Keratinocyte (primary cell): ENCODE measurements around the gene C9orf50. TPM values are rescaled to one million over a fixed set of nuclear protein-coding genes. Genes with fewer than 3 reads are reported as not detected.

Source experiments
- DNase-seq: peaks from one replicate; pipeline ENCODE4 v3.0.0-alpha.2; 2011; ENCODE audit warnings: low read depth, missing footprints, low spot score
- FAIRE-seq: peaks from 2 replicates; lab custom pipeline; 2011; peaks lifted over from hg19 to GRCh38; lab: Jason Lieb, UNC
- H2AFZ ChIP-seq: 2 replicates; pipeline ENCODE4 v1.6.0; 2012; ENCODE audit warnings: low read length, control low read depth, inconsistent platforms; ENCODE audit not compliant: control insufficient read depth
- H3K27ac ChIP-seq: 2 replicates; pipeline ENCODE4 v1.5.1; 2011; ENCODE audit warnings: low read length; ENCODE audit not compliant: control insufficient read depth, insufficient read depth
- H3K27me3 ChIP-seq: 3 replicates; pipeline ENCODE4 v1.6.0; 2011; ENCODE audit warnings: low read length; ENCODE audit not compliant: control insufficient read depth, insufficient read depth; ENCODE audit errors: extremely low read depth
- H3K36me3 ChIP-seq, 2 experiments: 2 replicates in 1 of 2; 3 replicates in 1 of 2; pipeline ENCODE4 v1.5.1; 2011; ENCODE audit warnings: low read length in 2 of 2, mild to moderate bottlenecking in 1 of 2; ENCODE audit not compliant: control insufficient read depth in 2 of 2, insufficient read depth in 2 of 2; ENCODE audit errors: extremely low read depth in 1 of 2
- H3K4me1 ChIP-seq: 3 replicates; pipeline ENCODE4 v1.5.1; 2011; ENCODE audit warnings: low read length; ENCODE audit not compliant: control insufficient read depth, insufficient read depth; ENCODE audit errors: extremely low read depth
- H3K4me2 ChIP-seq: 3 replicates; pipeline ENCODE4 v1.6.0; 2011; ENCODE audit warnings: low read depth, low read length; ENCODE audit not compliant: control insufficient read depth, insufficient read depth; ENCODE audit errors: extremely low read depth
- H3K4me3 ChIP-seq, 3 experiments: fragments of 200-600 bp in 1 of 3; sonication (generic) in 1 of 3; 2 replicates in 2 of 3; 3 replicates in 1 of 3; pipeline ENCODE4 v1.5.1; 2011 to 2016; ENCODE audit warnings: low read length in 3 of 3, mild to moderate bottlenecking in 3 of 3, control low read depth in 2 of 3, inconsistent platforms in 1 of 3, low read depth in 1 of 3, mixed read lengths in 1 of 3, mixed run types in 1 of 3, moderate library complexity in 1 of 3; ENCODE audit not compliant: control insufficient read depth in 2 of 3, insufficient read depth in 2 of 3; ENCODE audit errors: extremely low read depth in 1 of 3
- H3K79me2 ChIP-seq: 2 replicates; pipeline ENCODE4 v1.6.0; 2012; ENCODE audit warnings: low read length; ENCODE audit not compliant: control insufficient read depth, insufficient read depth
- H3K9ac ChIP-seq: 3 replicates; pipeline ENCODE4 v1.6.0; 2011; ENCODE audit warnings: low read length; ENCODE audit not compliant: control insufficient read depth, insufficient read depth; ENCODE audit errors: extremely low read depth
- H3K9me1 ChIP-seq: 3 replicates; pipeline ENCODE4 v1.6.0; 2011; ENCODE audit warnings: low read length; ENCODE audit not compliant: control insufficient read depth, insufficient read depth; ENCODE audit errors: extremely low read depth
- H3K9me3 ChIP-seq: 2 replicates; pipeline ENCODE4 v1.5.1; 2012; ENCODE audit warnings: low read depth, low read length; ENCODE audit not compliant: control insufficient read depth
- H4K20me1 ChIP-seq: 3 replicates; pipeline ENCODE4 v1.6.0; 2011; ENCODE audit warnings: low read length; ENCODE audit not compliant: control insufficient read depth, insufficient read depth; ENCODE audit errors: extremely low read depth
- CTCF ChIP-seq, 3 experiments: IDR thresholded peaks in 1 of 3; conservative IDR thresholded peaks in 1 of 3; optimal IDR thresholded peaks in 1 of 3; 2 replicates in 2 of 3; 3 replicates in 1 of 3; pipeline versions ENCODE3 to v1.5.1; 2011; ENCODE audit warnings: low read length in 3 of 3, mild to moderate bottlenecking in 3 of 3, moderate library complexity in 2 of 3, control low read depth in 1 of 3, inconsistent platforms in 1 of 3; ENCODE audit not compliant: insufficient read depth in 2 of 3; ENCODE audit errors: extremely low read depth in 1 of 3
- EZH2 ChIP-seq: IDR thresholded peaks from one replicate; pipeline ENCODE4 v1.6.1; 2012; ENCODE audit warnings: inconsistent platforms, mild to moderate bottlenecking, low read length, moderate library complexity
- dilution Hi-C: fragments of 300-500 bp; cut with MboI; formaldehyde crosslinking; loops from one replicate; pipeline ENCODE4 v1.7.0; 2020; ENCODE audit warnings: low sequenced_read_pairs; ENCODE audit not compliant: extremely low pct_ligation_motif_present
- polyA plus RNA-seq, 5 experiments: library from polyadenylated mRNA; depleted of rRNA in 3 of 5; stranded (reverse) in 3 of 5; stranded (forward) in 1 of 5; unstranded in 1 of 5; fragments of >200 nt; gene quantifications; 1 replicate in 1 of 5; 2 replicates in 3 of 5; 3 replicates in 1 of 5; pipeline versions ENCODE4 v1.2.1 to v1.2.3, GENCODE V29; 2011 to 2012; ENCODE audit warnings: missing spikeins in 2 of 5, low read depth in 1 of 5, low replicate concordance in 1 of 5

Gene C9orf50
- polyA plus RNA-seq, 1 donor (not counting 4 experiments of a cell fraction or from before 2014, with no cell fraction given) = not detected

DNA sequence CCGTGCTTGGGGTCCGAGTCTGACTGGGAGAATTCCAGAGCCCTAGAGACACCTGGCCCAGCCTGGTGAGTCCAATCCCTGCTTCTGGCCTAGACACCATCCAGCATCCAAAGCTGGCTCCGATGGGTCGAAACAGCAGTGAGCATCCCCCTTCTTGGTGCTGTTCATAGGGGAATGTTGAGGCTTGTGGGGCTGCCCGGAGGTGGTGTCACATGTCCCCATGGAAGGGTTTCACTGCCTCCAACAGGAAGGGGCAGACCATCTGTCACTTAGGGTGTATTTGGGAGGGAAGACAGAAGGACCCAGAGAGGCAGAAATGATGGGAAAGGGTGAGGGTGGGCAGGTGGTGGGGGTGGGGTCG, 13.9 kb downstream of the C9orf50 start:
- no peaks in the 10 kb centered on the region for H3K79me2 ChIP-seq
- H3K9ac ChIP-seq = peak overlapping the region; percentile 15
- H4K20me1 ChIP-seq = no peaks in the 10 kb centered on the region
- H2AFZ ChIP-seq = peak overlapping the region; percentile 80
- peaks cover 17% of the 10 kb centered on the region for H3K4me1 ChIP-seq
- FAIRE-seq (no peak), DNase-seq (no peak)
- H3K36me3 ChIP-seq = no peaks in the 10 kb centered on the region
- H3K4me2 ChIP-seq = peak overlapping the region; percentile 16
- no peak overlapping the region for H3K4me3 ChIP-seq
- no peaks in the 10 kb centered on the region for H3K9me1 ChIP-seq
- no peak overlapping the region for H3K27ac ChIP-seq
- dilution Hi-C loops = loop anchor here (25.0 kb wide), 1 partner anchor 445 kb away; no protein-coding TSS in a partner anchor
- no peak for TF ChIP-seq EZH2
- TF ChIP-seq CTCF (optimal IDR thresholded peaks at IDR 0.05 in 1 of 3, IDR thresholded peaks at IDR 0.05 in 1 of 3, conservative IDR thresholded peaks at IDR 0.05 in 1 of 3; ENCODE audit: extremely low read depth in 1 of 3, insufficient read depth in 2 of 3, low read length in 3 of 3) = no peak
- no peaks in the 10 kb centered on the region for H3K9me3 ChIP-seq
- no peaks in the 10 kb centered on the region for H3K27me3 ChIP-seq

DNA sequence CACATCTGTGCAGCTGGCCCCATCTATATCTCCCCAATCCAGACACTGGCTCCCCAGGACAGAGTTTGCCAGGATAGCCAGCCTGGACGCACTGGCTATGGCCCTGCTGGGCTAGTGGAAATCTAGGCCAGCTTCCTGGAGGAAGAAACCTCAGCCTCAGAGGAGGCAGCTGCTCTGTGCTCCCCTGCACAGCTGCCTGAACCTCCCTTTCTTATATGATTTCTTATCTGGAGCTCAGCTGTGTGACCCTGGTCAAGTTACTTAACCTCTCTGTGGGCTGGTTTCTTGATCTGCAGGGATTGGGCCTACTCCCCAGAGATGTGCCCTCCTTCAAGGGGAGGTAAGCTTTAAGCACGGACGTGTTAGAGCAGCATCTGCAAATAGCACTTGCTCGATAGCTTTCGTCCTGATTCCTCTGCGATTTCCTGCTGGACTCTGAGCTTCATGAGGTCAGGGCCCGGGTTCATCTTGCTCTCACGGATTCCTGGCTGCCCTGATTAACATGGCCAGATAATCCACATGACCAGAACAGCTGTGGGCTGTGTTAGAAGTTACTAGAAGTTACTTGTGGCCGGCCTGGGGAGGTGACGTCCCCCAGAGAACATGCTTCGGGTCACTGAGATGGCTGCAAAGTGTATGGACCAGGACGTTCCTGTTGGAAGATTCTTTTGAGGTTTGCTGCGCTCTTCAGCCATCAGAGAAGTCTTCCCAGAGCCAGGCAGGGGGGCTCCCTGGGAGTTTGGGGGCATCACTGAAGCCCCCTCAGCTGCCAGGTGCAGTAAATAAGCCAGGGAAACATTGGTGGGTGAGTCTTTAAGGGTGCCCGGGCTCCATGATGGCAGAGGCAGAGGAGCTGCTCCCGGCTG, 14.5 kb downstream of the C9orf50 start:
- no peak overlapping the region for H3K4me3 ChIP-seq
- DNase-seq = no peak
- no peaks in the 10 kb centered on the region for H4K20me1 ChIP-seq
- dilution Hi-C loops = loop anchor here (25.0 kb wide), 1 partner anchor 444 kb away; no protein-coding TSS in a partner anchor
- no peak overlapping the region for H3K4me2 ChIP-seq
- H2AFZ ChIP-seq = no peak overlapping the region
- H3K9me1 ChIP-seq = no peaks in the 10 kb centered on the region
- H3K27ac ChIP-seq = no peak overlapping the region
- FAIRE-seq = no peak
- H3K4me1 ChIP-seq = peaks cover 16% of the 10 kb centered on the region
- no peaks in the 10 kb centered on the region for H3K79me2 ChIP-seq
- no peak for TF ChIP-seq EZH2
- no peak for TF ChIP-seq CTCF (optimal IDR thresholded peaks at IDR 0.05 in 1 of 3, IDR thresholded peaks at IDR 0.05 in 1 of 3, conservative IDR thresholded peaks at IDR 0.05 in 1 of 3; ENCODE audit: extremely low read depth in 1 of 3, insufficient read depth in 2 of 3, low read length in 3 of 3)
- H3K9me3 ChIP-seq = no peaks in the 10 kb centered on the region
- no peaks in the 10 kb centered on the region for H3K27me3 ChIP-seq
- H3K36me3 ChIP-seq = no peaks in the 10 kb centered on the region
- no peak overlapping the region for H3K9ac ChIP-seq
